NB4 (cell line): ENCODE measurements around the gene TBC1D23.

Experiments used
- CTCF ChIP-seq: IDR thresholded peaks from one replicate; pipeline ENCODE4 v1.5.1; 2012; ENCODE audit warnings: low read depth, low read length
- MAX ChIP-seq: IDR thresholded peaks from 2 replicates; pipeline ENCODE4 v1.6.1; 2011; ENCODE audit warnings: low read depth, low read length

DNA sequence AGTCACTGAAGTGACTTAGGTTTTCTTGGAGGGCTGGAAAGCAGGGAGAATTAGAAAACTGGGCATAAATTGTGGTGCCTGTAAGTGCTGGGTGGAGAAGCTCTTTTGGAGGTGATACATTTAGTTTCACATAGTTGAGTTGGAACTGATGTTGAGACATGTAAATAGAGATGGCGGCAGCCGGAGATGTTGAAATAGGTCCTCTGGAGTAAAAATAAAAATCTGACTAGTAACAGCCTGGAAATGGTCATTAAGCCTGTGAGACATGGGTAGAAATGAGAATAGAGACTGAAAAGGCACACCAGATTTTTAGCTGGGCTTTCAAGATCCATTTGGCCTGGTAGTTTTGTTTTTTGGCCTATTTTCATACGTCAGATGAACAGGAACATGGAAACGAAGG is 70.9 kb downstream of the TBC1D23 start:
- no peak for TF ChIP-seq MAX
- no peak for TF ChIP-seq CTCF
